Measurements from ENCODE around the gene RDH11.
"Not testable (repeated sequence)": the region's sequence is repeated elsewhere in the genome, so short reads cannot be mapped to it uniquely, and the experiment has no call there.

RDH11 gene

GRCh38 chr14:67703997-67704396, 8.4 kb upstream of the RDH11 start:
- DNase-seq: no peak

GRCh38 chr14:67701492-67701891, 5.9 kb upstream of the RDH11 start, which contains the start of gene RDH12:
Gene RDH12 (plus strand): TSS chr14:67701886. CDS start chr14:67722643, 20,757 bp downstream.
- DNase-seq: not testable (repeated sequence)

GRCh38 chr14:67698179-67698578, 2.6 kb upstream of the RDH11 start:
- no peak for DNase-seq

- DNase-seq: no peak
Measured at GRCh38 chr14:67697006-67697405, 1.4 kb upstream of the RDH11 start.

- DNase-seq: peak in 6 of 14 donors; percentile 24 to 73 (median 39)
Measured at GRCh38 chr14:67694791-67695393, 672 bp downstream of the RDH11 start.

- no peak for DNase-seq
Measured at GRCh38 chr14:67690011-67690410, 5.6 kb downstream of the RDH11 start.

GRCh38 chr14:67683842-67684241, 11.7 kb downstream of the RDH11 start:
- DNase-seq: no peak

GRCh38 chr14:67680941-67681340, 14.6 kb downstream of the RDH11 start:
- DNase-seq: no peak

GRCh38 chr14:67680121-67680602, 15.4 kb downstream of the RDH11 start:
- DNase-seq: no peak

GRCh38 chr14:67679006-67679405, 16.6 kb downstream of the RDH11 start:
- DNase-seq: no peak

GRCh38 chr14:67675219-67675582, 20.4 kb downstream of the RDH11 start:
- DNase-seq: no peak

- DNase-seq: peak; percentile 66 to 97 (median 88)
Measured at GRCh38 chr14:67674480-67675218, 20.9 kb downstream of the RDH11 start, which contains the start of gene VTI1B. Gene VTI1B (minus strand): TSS chr14:67674632. CDS start chr14:67674489, 143 bp downstream.

GRCh38 chr14:67674139-67674479, 21.5 kb downstream of the RDH11 start:
- DNase-seq: peak in 11 of 14 donors; percentile 16 to 76 (median 70)

GRCh38 chr14:67673451-67673850, 22.1 kb downstream of the RDH11 start:
- DNase-seq: no peak

- no peak for DNase-seq
Measured at GRCh38 chr14:67668559-67668958, 27.0 kb downstream of the RDH11 start.

- DNase-seq: peak in 4 of 14 donors; percentile 5 to 59 (median 5)
Measured at GRCh38 chr14:67666750-67667449, 28.7 kb downstream of the RDH11 start.

GRCh38 chr14:67665868-67666267, 29.7 kb downstream of the RDH11 start:
- DNase-seq: no peak

GRCh38 chr14:67663633-67664032, 31.9 kb downstream of the RDH11 start:
- no peak for DNase-seq

GRCh38 chr14:67653651-67654280, 41.8 kb downstream of the RDH11 start:
- no peak for DNase-seq

- DNase-seq: no peak
Measured at GRCh38 chr14:67652189-67652588, 43.4 kb downstream of the RDH11 start.

- no peak for DNase-seq
Measured at GRCh38 chr14:67650694-67651093, 44.9 kb downstream of the RDH11 start.

- peak in 1 of 14 donors; percentile 30 for DNase-seq
Measured at GRCh38 chr14:67650151-67650550, 45.4 kb downstream of the RDH11 start.

GRCh38 chr14:67646131-67646530, 49.4 kb downstream of the RDH11 start:
- DNase-seq: no peak
